Fibroblast of lung (primary cell): ENCODE data around the gene MUC3A.
"Not testable (repeated sequence)": the region's sequence is repeated elsewhere in the genome, so short reads cannot be mapped to it uniquely, and the experiment has no call there.

ENCODE experiments used
- CTCF ChIP-seq, 2 donors: IDR thresholded peaks in 1 of 2; conservative IDR thresholded peaks in 1 of 2; 1 replicate in 1 of 2; 2 replicates in 1 of 2; pipeline ENCODE4 v1.5.1; 2011 to 2012; ENCODE audit warnings: low read length in 2 of 2, control low read depth in 1 of 2, inconsistent platforms in 1 of 2, low read depth in 1 of 2, mild to moderate bottlenecking in 1 of 2
- EZH2 ChIP-seq: IDR thresholded peaks from 2 replicates; pipeline ENCODE4 v1.5.1; 2012; ENCODE audit warnings: low read length, control low read depth, mild to moderate bottlenecking; ENCODE audit errors: missing control alignments

DNA sequence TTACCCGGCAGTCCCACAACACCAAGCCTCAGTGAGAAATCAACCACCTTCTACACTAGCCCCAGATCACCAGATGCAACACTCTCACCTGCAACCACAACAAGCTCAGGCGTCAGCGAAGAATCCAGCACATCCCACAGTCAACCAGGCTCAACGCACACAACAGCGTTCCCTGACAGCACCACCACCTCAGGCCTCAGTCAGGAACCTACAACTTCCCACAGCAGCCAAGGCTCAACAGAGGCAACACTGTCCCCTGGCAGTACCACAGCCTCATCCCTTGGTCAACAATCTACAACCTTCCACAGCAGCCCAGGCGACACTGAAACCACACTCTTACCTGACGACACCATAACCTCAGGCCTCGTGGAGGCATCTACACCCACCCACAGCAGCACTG lies 53.0 kb downstream of the MUC3A start:
- not testable (repeated sequence) for TF ChIP-seq EZH2; CTCF (conservative IDR thresholded peaks at IDR 0.05 in 1 of 2, IDR thresholded peaks at IDR 0.05 in 1 of 2; ENCODE audit: low read depth in 1 of 2, low read length in 2 of 2)
